ENCODE data around the gene IVNS1ABP.

DNA sequence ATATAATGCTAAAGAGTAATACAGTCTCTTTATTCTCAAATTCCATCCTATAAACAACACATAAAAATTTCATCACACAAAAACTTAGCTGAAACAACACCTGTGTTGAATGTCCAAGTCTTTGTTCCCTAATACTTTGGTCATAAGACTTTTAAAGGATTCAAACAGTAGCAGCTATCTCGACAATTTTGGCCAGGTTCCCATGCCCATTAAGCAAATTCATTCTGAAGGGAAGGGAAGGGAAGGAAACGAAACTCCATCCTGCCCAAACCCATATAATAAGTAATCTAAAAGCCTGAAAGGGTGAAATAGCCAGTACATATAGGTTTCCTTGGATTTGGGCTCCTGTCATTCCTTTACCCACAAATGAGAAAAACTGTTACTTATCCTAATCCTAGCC lies 7.5 kb downstream of the IVNS1ABP start:
- TF ChIP-seq POLR2A (IDR thresholded peaks at IDR 0.05) (no peak), EP300 (IDR thresholded peaks at IDR 0.05) (no peak)
- TF ChIP-seq, protein P1, sequence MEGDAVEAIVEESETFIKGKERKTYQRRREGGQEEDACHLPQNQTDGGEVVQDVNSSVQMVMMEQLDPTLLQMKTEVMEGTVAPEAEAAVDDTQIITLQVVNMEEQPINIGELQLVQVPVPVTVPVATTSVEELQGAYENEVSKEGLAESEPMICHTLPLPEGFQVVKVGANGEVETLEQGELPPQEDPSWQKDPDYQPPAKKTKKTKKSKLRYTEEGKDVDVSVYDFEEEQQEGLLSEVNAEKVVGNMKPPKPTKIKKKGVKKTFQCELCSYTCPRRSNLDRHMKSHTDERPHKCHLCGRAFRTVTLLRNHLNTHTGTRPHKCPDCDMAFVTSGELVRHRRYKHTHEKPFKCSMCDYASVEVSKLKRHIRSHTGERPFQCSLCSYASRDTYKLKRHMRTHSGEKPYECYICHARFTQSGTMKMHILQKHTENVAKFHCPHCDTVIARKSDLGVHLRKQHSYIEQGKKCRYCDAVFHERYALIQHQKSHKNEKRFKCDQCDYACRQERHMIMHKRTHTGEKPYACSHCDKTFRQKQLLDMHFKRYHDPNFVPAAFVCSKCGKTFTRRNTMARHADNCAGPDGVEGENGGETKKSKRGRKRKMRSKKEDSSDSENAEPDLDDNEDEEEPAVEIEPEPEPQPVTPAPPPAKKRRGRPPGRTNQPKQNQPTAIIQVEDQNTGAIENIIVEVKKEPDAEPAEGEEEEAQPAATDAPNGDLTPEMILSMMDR (IDR thresholded peaks at IDR 0.05): no peak

All from tibial nerve (tissue), 4 donors.